ENCODE measurements around the gene CSNK2A1. TPM values are rescaled to one million over a fixed set of nuclear protein-coding genes. Genes with fewer than 3 reads are reported as not detected.

Gene CSNK2A1
- total and polyA plus RNA-seq, 2 experiments from 2014 or later = 85.1 to 244 TPM

- no peak overlapping the region for H3K27ac Mint-ChIP-seq
- H3K4me2 ChIP-seq = peak overlapping the region; percentile 47
- H3K4me1 Mint-ChIP-seq = peaks cover 69% of the 10 kb centered on the region
Observed at GRCh38 chr20:536426-537010, 7.1 kb downstream of the CSNK2A1 start.

DNA sequence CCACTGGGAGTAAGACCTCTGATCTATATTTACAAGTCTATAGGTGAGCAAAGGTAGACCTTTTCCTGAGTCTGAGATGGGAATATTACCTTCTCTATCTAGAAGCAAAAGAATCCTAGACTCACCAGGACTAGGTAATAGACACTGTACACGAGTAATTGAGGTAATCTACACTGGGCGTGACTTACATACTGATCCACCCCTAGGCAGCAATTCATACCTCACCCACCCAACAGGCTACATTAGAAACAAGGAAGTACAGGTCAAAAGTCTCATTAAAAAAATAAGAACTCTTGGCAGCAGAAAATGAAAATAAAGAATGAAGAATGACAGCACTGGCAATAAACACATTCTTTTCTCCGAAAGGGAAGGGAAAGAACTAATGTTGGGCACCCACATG, 7.6 kb downstream of the CSNK2A1 start:
- peaks cover 68% of the 10 kb centered on the region for H3K4me1 Mint-ChIP-seq
- peak overlapping the region; percentile 47 for H3K4me2 ChIP-seq

More at GRCh38 chr20:536426-537010, 7.1 kb downstream of the CSNK2A1 start:
- H3K36me3 Mint-ChIP-seq (ENCODE audit: low read depth) = peaks cover 20% of the 10 kb centered on the region
- Histone ChIP-seq H4K20me1 (replicated peaks; ENCODE audit: insufficient read depth) (peaks cover 90% of the 10 kb centered on the region), H2AFZ (no peak overlapping the region), H3K79me2 (replicated peaks; ENCODE audit: insufficient read depth) (peaks cover 100% of the 10 kb centered on the region), H3K36me3 (ENCODE audit: insufficient read depth) (no peaks in the 10 kb centered on the region), H3K4me3 (no peak overlapping the region), H3F3A (replicated peaks; ENCODE audit: low read depth) (no peaks in the 10 kb centered on the region), H3K9me2 (ENCODE audit: insufficient read depth) (no peaks in the 10 kb centered on the region), H3K4me1 (ENCODE audit: insufficient read depth) (peaks cover 58% of the 10 kb centered on the region), H3K27ac (ENCODE audit: low read depth) (no peak overlapping the region), H3K27me3 (ENCODE audit: insufficient read depth) (no peaks in the 10 kb centered on the region)
- no peak overlapping the region for H3K4me3 Mint-ChIP-seq
- ATAC-seq (no peak), DNase-seq (ENCODE audit: low spot score) (no peak)
- TF ChIP-seq NANOG (IDR thresholded peaks at IDR 0.05; ENCODE audit: borderline replicate concordance) = no peak
- TF ChIP-seq, protein P1, sequence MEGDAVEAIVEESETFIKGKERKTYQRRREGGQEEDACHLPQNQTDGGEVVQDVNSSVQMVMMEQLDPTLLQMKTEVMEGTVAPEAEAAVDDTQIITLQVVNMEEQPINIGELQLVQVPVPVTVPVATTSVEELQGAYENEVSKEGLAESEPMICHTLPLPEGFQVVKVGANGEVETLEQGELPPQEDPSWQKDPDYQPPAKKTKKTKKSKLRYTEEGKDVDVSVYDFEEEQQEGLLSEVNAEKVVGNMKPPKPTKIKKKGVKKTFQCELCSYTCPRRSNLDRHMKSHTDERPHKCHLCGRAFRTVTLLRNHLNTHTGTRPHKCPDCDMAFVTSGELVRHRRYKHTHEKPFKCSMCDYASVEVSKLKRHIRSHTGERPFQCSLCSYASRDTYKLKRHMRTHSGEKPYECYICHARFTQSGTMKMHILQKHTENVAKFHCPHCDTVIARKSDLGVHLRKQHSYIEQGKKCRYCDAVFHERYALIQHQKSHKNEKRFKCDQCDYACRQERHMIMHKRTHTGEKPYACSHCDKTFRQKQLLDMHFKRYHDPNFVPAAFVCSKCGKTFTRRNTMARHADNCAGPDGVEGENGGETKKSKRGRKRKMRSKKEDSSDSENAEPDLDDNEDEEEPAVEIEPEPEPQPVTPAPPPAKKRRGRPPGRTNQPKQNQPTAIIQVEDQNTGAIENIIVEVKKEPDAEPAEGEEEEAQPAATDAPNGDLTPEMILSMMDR (conservative IDR thresholded peaks at IDR 0.05; ENCODE audit: low read depth in 2 of 2) = no peak
- no peaks in the 10 kb centered on the region for H3K27me3 Mint-ChIP-seq (ENCODE audit: insufficient read depth, low read depth, poor library complexity)
- H3K9me3 Mint-ChIP-seq = no peaks in the 10 kb centered on the region

GRCh38 chr20:533526-533925, 10.1 kb downstream of the CSNK2A1 start:
- Mint-ChIP-seq H3K4me1 (peaks cover 58% of the 10 kb centered on the region), H3K36me3 (ENCODE audit: low read depth) (peaks cover 10% of the 10 kb centered on the region; the same call in 2 of the 3 replicates), H3K27ac (no peak overlapping the region), H3K9me3 (no peaks in the 10 kb centered on the region), H3K4me3 (no peak overlapping the region), H3K27me3 (ENCODE audit: insufficient read depth, low read depth, poor library complexity) (no peaks in the 10 kb centered on the region)
- Histone ChIP-seq H3F3A (replicated peaks; ENCODE audit: low read depth) (no peaks in the 10 kb centered on the region), H3K4me3 (no peak overlapping the region), H3K9me2 (ENCODE audit: insufficient read depth) (no peaks in the 10 kb centered on the region), H3K27me3 (ENCODE audit: insufficient read depth) (no peaks in the 10 kb centered on the region), H3K4me1 (ENCODE audit: insufficient read depth) (peaks cover 48% of the 10 kb centered on the region), H3K79me2 (replicated peaks; ENCODE audit: insufficient read depth) (peaks cover 100% of the 10 kb centered on the region), H3K27ac (ENCODE audit: low read depth) (no peak overlapping the region), H3K36me3 (ENCODE audit: insufficient read depth) (no peaks in the 10 kb centered on the region), H3K4me2 (no peak overlapping the region), H4K20me1 (replicated peaks; ENCODE audit: insufficient read depth) (peaks cover 92% of the 10 kb centered on the region), H2AFZ (no peak overlapping the region)
- ATAC-seq = no peak
- no peak for DNase-seq (ENCODE audit: low spot score)
- TF ChIP-seq POLR2AphosphoS5 (IDR thresholded peaks at IDR 0.05; ENCODE audit: low read depth) (no peak), JUNB (IDR thresholded peaks at IDR 0.05; ENCODE audit: unreplicated experiment) (no peak), NANOG (IDR thresholded peaks at IDR 0.05; ENCODE audit: borderline replicate concordance) (no peak), CREB1 (CRISPR knock-in tag; IDR thresholded peaks at IDR 0.05; ENCODE audit: low read depth) (no peak), STAT1 (IDR thresholded peaks at IDR 0.05; ENCODE audit: unreplicated experiment) (no peak)

More for the DNA sequence above, 7.6 kb downstream of the CSNK2A1 start:
- Histone ChIP-seq H3K4me3 (no peak overlapping the region), H3K79me2 (replicated peaks; ENCODE audit: insufficient read depth) (peaks cover 100% of the 10 kb centered on the region), H3K4me1 (ENCODE audit: insufficient read depth) (peaks cover 54% of the 10 kb centered on the region), H4K20me1 (replicated peaks; ENCODE audit: insufficient read depth) (peaks cover 91% of the 10 kb centered on the region), H3K36me3 (ENCODE audit: insufficient read depth) (no peaks in the 10 kb centered on the region), H3K27ac (ENCODE audit: low read depth) (no peak overlapping the region), H3K9me2 (ENCODE audit: insufficient read depth) (no peaks in the 10 kb centered on the region), H2AFZ (no peak overlapping the region), H3K27me3 (ENCODE audit: insufficient read depth) (no peaks in the 10 kb centered on the region), H3F3A (replicated peaks; ENCODE audit: low read depth) (no peaks in the 10 kb centered on the region)
- no peaks in the 10 kb centered on the region for H3K27me3 Mint-ChIP-seq (ENCODE audit: insufficient read depth, low read depth, poor library complexity)
- H3K9me3 Mint-ChIP-seq = no peaks in the 10 kb centered on the region
- TF ChIP-seq, protein P1 (conservative IDR thresholded peaks at IDR 0.05; ENCODE audit: low read depth in 2 of 2) = no peak
- no peak for TF ChIP-seq ZNF331 (CRISPR knock-in tag; IDR thresholded peaks at IDR 0.05; ENCODE audit: low read depth)
- H3K4me3 Mint-ChIP-seq = no peak overlapping the region
- peaks cover 18% of the 10 kb centered on the region for H3K36me3 Mint-ChIP-seq (ENCODE audit: low read depth)
- DNase-seq (ENCODE audit: low spot score) (no peak), ATAC-seq (no peak)
- H3K27ac Mint-ChIP-seq = no peak overlapping the region
